Measurements from ENCODE around the gene SPRR2F. TPM values are rescaled to one million over a fixed set of nuclear protein-coding genes. Genes with fewer than 3 reads are reported as not detected.
"Not testable (repeated sequence)": the region's sequence is repeated elsewhere in the genome, so short reads cannot be mapped to it uniquely, and the experiment has no call there.

SPRR2F gene
- total RNA-seq, 1 donor from 2014 or later = not detected

DNA sequence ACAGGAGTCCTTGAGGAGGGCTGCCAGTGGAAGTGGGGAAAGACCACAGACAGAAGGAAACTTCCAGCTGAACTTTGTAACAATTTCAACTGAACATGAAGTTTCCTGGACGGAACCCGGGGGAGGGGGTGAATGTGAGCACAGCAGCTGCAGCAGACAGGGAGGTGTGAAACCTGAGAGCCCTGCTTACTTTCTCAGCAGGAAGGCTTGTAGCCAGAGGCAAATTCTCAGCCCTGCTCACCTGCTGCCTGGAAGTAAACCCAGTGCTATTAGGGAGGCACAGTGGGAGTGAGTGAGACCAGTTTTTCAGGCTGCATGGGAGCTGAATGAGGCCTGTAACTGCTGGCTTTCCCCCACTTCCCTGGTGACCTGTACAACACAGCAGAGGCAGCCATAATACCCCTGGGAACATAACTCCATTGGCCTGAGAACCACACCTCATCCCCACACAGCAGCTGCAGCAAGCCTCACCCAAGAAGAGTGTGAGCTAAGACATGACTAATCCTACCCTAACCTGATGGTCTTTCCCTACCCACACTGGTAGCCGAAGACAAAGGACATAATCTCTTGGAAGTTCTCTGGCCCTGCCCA is 9.6 kb upstream of the SPRR2F start:
- peaks cover 40% of the 10 kb centered on the region for H3K9me3 ChIP-seq (replicated peaks)
- no peak for DNase-seq
- no peaks in the 10 kb centered on the region for H3K36me3 ChIP-seq
- H3K4me1 ChIP-seq = no peaks in the 10 kb centered on the region
- H3K27ac ChIP-seq (replicated peaks) = no peak overlapping the region
- H3K27me3 ChIP-seq (ENCODE audit: low read depth) = no peaks in the 10 kb centered on the region
- intact Hi-C loops (cut with micrococcal nuclease) = no loop called here
- no peak overlapping the region for H3K4me3 ChIP-seq
- TF ChIP-seq, protein P1, sequence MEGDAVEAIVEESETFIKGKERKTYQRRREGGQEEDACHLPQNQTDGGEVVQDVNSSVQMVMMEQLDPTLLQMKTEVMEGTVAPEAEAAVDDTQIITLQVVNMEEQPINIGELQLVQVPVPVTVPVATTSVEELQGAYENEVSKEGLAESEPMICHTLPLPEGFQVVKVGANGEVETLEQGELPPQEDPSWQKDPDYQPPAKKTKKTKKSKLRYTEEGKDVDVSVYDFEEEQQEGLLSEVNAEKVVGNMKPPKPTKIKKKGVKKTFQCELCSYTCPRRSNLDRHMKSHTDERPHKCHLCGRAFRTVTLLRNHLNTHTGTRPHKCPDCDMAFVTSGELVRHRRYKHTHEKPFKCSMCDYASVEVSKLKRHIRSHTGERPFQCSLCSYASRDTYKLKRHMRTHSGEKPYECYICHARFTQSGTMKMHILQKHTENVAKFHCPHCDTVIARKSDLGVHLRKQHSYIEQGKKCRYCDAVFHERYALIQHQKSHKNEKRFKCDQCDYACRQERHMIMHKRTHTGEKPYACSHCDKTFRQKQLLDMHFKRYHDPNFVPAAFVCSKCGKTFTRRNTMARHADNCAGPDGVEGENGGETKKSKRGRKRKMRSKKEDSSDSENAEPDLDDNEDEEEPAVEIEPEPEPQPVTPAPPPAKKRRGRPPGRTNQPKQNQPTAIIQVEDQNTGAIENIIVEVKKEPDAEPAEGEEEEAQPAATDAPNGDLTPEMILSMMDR (IDR thresholded peaks at IDR 0.05; ENCODE audit: borderline replicate concordance) = no peak

GRCh38 chr1:153120945-153121344 is 7.6 kb upstream of the SPRR2F start:
- intact Hi-C loops (cut with micrococcal nuclease) = no loop called here
- peaks cover 35% of the 10 kb centered on the region for H3K9me3 ChIP-seq (replicated peaks)
- H3K27ac ChIP-seq (replicated peaks) = no peak overlapping the region

DNA sequence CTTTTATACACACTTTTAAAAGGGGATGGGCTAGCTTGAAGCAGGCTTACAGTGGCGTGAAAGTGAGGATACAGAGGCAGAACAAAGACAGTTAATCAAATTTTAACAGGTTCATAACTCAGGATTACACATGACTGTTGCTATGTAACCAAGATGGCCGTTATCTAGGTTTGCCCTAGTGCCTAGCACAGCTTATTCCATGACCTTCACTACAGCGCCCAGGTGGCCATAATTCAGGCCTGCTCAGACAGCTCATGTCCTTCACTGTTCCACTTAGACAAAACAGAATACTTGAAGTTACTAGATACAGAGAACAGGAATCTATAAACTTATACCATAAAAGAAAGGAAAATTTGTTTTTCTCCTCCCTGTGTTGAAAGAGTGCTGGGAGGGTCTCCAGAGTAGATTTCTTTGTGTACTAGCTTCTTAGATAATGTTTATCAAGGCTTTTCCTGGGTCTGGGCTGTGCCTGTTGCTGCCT is 6.2 kb upstream of the SPRR2F start:
- intact Hi-C loops (cut with micrococcal nuclease) = no loop called here
- Histone ChIP-seq H3K36me3 (no peaks in the 10 kb centered on the region), H3K27ac (replicated peaks) (no peak overlapping the region), H3K9me3 (replicated peaks) (peaks cover 20% of the 10 kb centered on the region), H3K4me1 (no peaks in the 10 kb centered on the region), H3K27me3 (ENCODE audit: low read depth) (no peaks in the 10 kb centered on the region), H3K4me3 (no peak overlapping the region)
- TF ChIP-seq, protein P1 (IDR thresholded peaks at IDR 0.05; ENCODE audit: borderline replicate concordance) = no peak
- no peak for DNase-seq

More at GRCh38 chr1:153120945-153121344, 7.6 kb upstream of the SPRR2F start:
- DNase-seq = no peak
- H3K4me3 ChIP-seq = no peak overlapping the region
- H3K4me1 ChIP-seq = no peaks in the 10 kb centered on the region
- no peaks in the 10 kb centered on the region for H3K27me3 ChIP-seq (ENCODE audit: low read depth)
- H3K36me3 ChIP-seq = no peaks in the 10 kb centered on the region
- TF ChIP-seq, protein P1 (IDR thresholded peaks at IDR 0.05; ENCODE audit: borderline replicate concordance) = no peak

DNA sequence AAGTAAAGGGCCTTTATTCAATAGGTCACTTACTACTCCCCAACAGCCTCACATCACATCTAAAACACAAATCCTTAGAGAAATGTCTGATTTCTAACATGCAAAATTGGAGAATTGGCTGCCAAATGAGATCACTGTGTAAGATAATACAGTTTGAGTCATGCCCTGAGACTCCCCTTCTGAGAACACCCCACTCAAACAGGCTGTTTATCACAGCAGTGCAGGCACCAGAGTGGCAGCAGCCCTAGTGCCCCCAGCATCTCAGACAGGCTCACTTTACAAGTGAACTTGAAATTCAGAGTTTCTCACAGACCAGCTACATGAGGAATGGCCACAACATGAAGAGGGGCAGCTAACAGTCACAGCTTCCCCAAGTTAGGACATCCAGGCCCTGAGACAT is 1.9 kb upstream of the SPRR2F start:
- H3K27me3 ChIP-seq (ENCODE audit: low read depth); H3K36me3 ChIP-seq; intact Hi-C loops (cut with micrococcal nuclease); H3K9me3 ChIP-seq (replicated peaks); H3K4me1 ChIP-seq; H3K4me3 ChIP-seq; DNase-seq; H3K27ac ChIP-seq (replicated peaks): not testable (repeated sequence)

GRCh38 chr1:153112454-153112853 is 862 bp downstream of the SPRR2F start:
- H3K36me3 ChIP-seq; H3K27me3 ChIP-seq (ENCODE audit: low read depth); intact Hi-C loops (cut with micrococcal nuclease); H3K4me1 ChIP-seq; DNase-seq; H3K4me3 ChIP-seq; H3K27ac ChIP-seq (replicated peaks): not testable (repeated sequence)
- peaks cover 13% of the 10 kb centered on the region for H3K9me3 ChIP-seq (replicated peaks)

- TF ChIP-seq, protein P1 (IDR thresholded peaks at IDR 0.05; ENCODE audit: borderline replicate concordance) = no peak
- Histone ChIP-seq H3K4me1 (no peaks in the 10 kb centered on the region), H3K36me3 (no peaks in the 10 kb centered on the region), H3K27ac (replicated peaks) (no peak overlapping the region), H3K9me3 (replicated peaks) (peaks cover 8% of the 10 kb centered on the region), H3K27me3 (ENCODE audit: low read depth) (no peaks in the 10 kb centered on the region), H3K4me3 (no peak overlapping the region)
- DNase-seq = no peak
- intact Hi-C loops (cut with micrococcal nuclease) = no loop called here
Observed at GRCh38 chr1:153100245-153100644, 13.1 kb downstream of the SPRR2F start.
